MM.1S (cell line): ENCODE measurements around the gene TEKT2.

ENCODE experiments used
- DNase-seq: peaks from one replicate; pipeline ENCODE4 v3.0.0-alpha.2; 2015
- H2AFZ ChIP-seq: fragments of 300-600 bp; sonication (generic); 2 replicates; pipeline ENCODE4 v1.6.0; 2016; ENCODE audit warnings: antibody characterized with exemption, low read length
- H3F3A ChIP-seq: fragments of 300-600 bp; sonication (generic); 2 replicates; pipeline ENCODE4 v1.6.1; 2016; ENCODE audit warnings: mild to moderate bottlenecking, antibody characterized with exemption, low read length, moderate library complexity, mixed read lengths; ENCODE audit not compliant: insufficient read depth
- H3K27ac ChIP-seq: fragments of 300-600 bp; sonication (generic); 2 replicates; pipeline ENCODE4 v1.5.1; 2016; ENCODE audit warnings: mild to moderate bottlenecking, low read length
- H3K27me3 ChIP-seq: fragments of 300-600 bp; sonication (generic); replicated peaks from 2 replicates; pipeline ENCODE4 v1.6.0; 2016; ENCODE audit warnings: low read length; ENCODE audit not compliant: insufficient read depth
- H3K36me3 ChIP-seq: fragments of 300-600 bp; sonication (generic); replicated peaks from 2 replicates; pipeline ENCODE4 v1.6.1; 2016; ENCODE audit warnings: mild to moderate bottlenecking, low read length, mixed read lengths; ENCODE audit not compliant: insufficient read depth
- H3K4me1 ChIP-seq: fragments of 300-600 bp; sonication (generic); 2 replicates; pipeline ENCODE4 v1.6.1; 2016; ENCODE audit warnings: low read length, mixed read lengths
- H3K4me2 ChIP-seq: fragments of 300-600 bp; sonication (generic); 2 replicates; pipeline ENCODE4 v1.6.0; 2016; ENCODE audit warnings: low read depth, low read length
- H3K4me3 ChIP-seq: fragments of 300-600 bp; sonication (generic); 2 replicates; pipeline ENCODE4 v1.5.1; 2016; ENCODE audit warnings: low read length, mixed read lengths
- H3K79me2 ChIP-seq: fragments of 300-600 bp; sonication (generic); 2 replicates; pipeline ENCODE4 v1.6.1; 2016; ENCODE audit warnings: mixed run types, low read length, mixed read lengths
- H3K9ac ChIP-seq: fragments of 300-600 bp; sonication (generic); 2 replicates; pipeline ENCODE4 v1.6.1; 2016; ENCODE audit warnings: low read length, mixed read lengths
- H3K9me2 ChIP-seq: fragments of 300-600 bp; sonication (generic); replicated peaks from 2 replicates; pipeline ENCODE4 v1.6.1; 2016; ENCODE audit warnings: mild to moderate bottlenecking, low read length, mixed read lengths; ENCODE audit not compliant: insufficient read depth
- H3K9me3 ChIP-seq: fragments of 300-600 bp; sonication (generic); replicated peaks from 2 replicates; pipeline ENCODE4 v1.6.1; 2016; ENCODE audit warnings: mild to moderate bottlenecking, low read length, mixed read lengths; ENCODE audit not compliant: insufficient read depth
- H4K20me1 ChIP-seq: fragments of 300-600 bp; sonication (generic); 2 replicates; pipeline ENCODE4 v1.6.1; 2016; ENCODE audit warnings: mild to moderate bottlenecking, low read length, moderate library complexity, mixed read lengths; ENCODE audit not compliant: insufficient read depth
- CTCF ChIP-seq: fragments of 300-600 bp; sonication (generic); IDR thresholded peaks from 2 replicates; pipeline ENCODE4 v1.5.1; 2016; ENCODE audit warnings: antibody characterized with exemption, low read length, mixed read lengths
- EZH2 ChIP-seq: fragments of 300-600 bp; sonication (generic); optimal IDR thresholded peaks from 2 replicates; pipeline ENCODE3; 2017; ENCODE audit warnings: low read depth, mild to moderate bottlenecking, antibody characterized with exemption, low read length, mixed read lengths
- EZH2phosphoT487 ChIP-seq: fragments of 300-600 bp; sonication (generic); IDR thresholded peaks from 2 replicates; pipeline ENCODE4 v1.6.1; 2018; ENCODE audit warnings: antibody characterized with exemption, low read length

The TEKT2 gene

GRCh38 chr1:36084497-36085115, 712 bp downstream of the TEKT2 start:
- TF ChIP-seq EZH2phosphoT487 (no peak), CTCF (no peak), EZH2 (no peak)
- H3K9me2 ChIP-seq: no peaks in the 10 kb centered on the region
- H3K27ac ChIP-seq: no peak overlapping the region
- no peaks in the 10 kb centered on the region for H3K27me3 ChIP-seq
- no peak overlapping the region for H3K4me2 ChIP-seq
- H3K4me3 ChIP-seq: no peak overlapping the region
- no peak overlapping the region for H2AFZ ChIP-seq
- no peaks in the 10 kb centered on the region for H3K4me1 ChIP-seq
- no peaks in the 10 kb centered on the region for H3K9me3 ChIP-seq
- no peaks in the 10 kb centered on the region for H3K36me3 ChIP-seq
- no peak for DNase-seq
- no peaks in the 10 kb centered on the region for H3F3A ChIP-seq
- H3K9ac ChIP-seq: no peak overlapping the region
- H4K20me1 ChIP-seq: no peaks in the 10 kb centered on the region
- H3K79me2 ChIP-seq: peaks cover 9% of the 10 kb centered on the region

- Histone ChIP-seq H3K27me3 (no peaks in the 10 kb centered on the region), H3K4me1 (0 out of 2 replicates have a peak, but pooled peaks cover 3% of the 10 kb centered on the region), H3K9ac (no peak overlapping the region), H3F3A (no peaks in the 10 kb centered on the region), H3K79me2 (peaks cover 14% of the 10 kb centered on the region), H4K20me1 (no peaks in the 10 kb centered on the region), H3K9me3 (no peaks in the 10 kb centered on the region), H2AFZ (no peak overlapping the region), H3K4me3 (no peak overlapping the region), H3K36me3 (no peaks in the 10 kb centered on the region), H3K4me2 (no peak overlapping the region), H3K9me2 (no peaks in the 10 kb centered on the region), H3K27ac (no peak overlapping the region)
- TF ChIP-seq EZH2 (no peak), EZH2phosphoT487 (no peak), CTCF (no peak)
- DNase-seq: no peak
These were observed 1.2 kb downstream of the TEKT2 start for GRCh38 chr1:36085126-36085525.

GRCh38 chr1:36085686-36086526, 2.0 kb downstream of the TEKT2 start:
- H3K9ac ChIP-seq: no peak overlapping the region
- H3K4me2 ChIP-seq: no peak overlapping the region
- H3F3A ChIP-seq: no peaks in the 10 kb centered on the region
- no peaks in the 10 kb centered on the region for H3K9me3 ChIP-seq
- H3K27me3 ChIP-seq: no peaks in the 10 kb centered on the region
- no peak for DNase-seq
- no peak overlapping the region for H3K27ac ChIP-seq
- H3K9me2 ChIP-seq: no peaks in the 10 kb centered on the region
- no peak overlapping the region for H2AFZ ChIP-seq
- H3K79me2 ChIP-seq: peaks cover 22% of the 10 kb centered on the region
- TF ChIP-seq EZH2phosphoT487 (no peak), CTCF (no peak), EZH2 (no peak)
- 0 out of 2 replicates have a peak, but pooled peaks cover 5% of the 10 kb centered on the region for H3K4me1 ChIP-seq
- H3K4me3 ChIP-seq: no peak overlapping the region
- no peaks in the 10 kb centered on the region for H3K36me3 ChIP-seq
- H4K20me1 ChIP-seq: no peaks in the 10 kb centered on the region
